ENCODE data around the gene CSRP2. TPM values are rescaled to one million over a fixed set of nuclear protein-coding genes. Genes with fewer than 3 reads are reported as not detected.
A peak's percentile ranks its signal among the peaks of the same experiment; 100 is the strongest.

Gene CSRP2
- total and polyA plus RNA-seq, 2 of the 8 experiments (the other 6 are each of a cell fraction or from before 2014, with no cell fraction given), result 149 to 227 TPM

GRCh38 chr12:76820888-76821482 lies 57.8 kb downstream of the CSRP2 start:
- Histone ChIP-seq H3K36me3 (ENCODE audit: control insufficient read depth in 2 of 4, insufficient read depth in 4 of 4, low read length in 3 of 4) (peaks cover 0 to 18% (median 1%) of the 10 kb centered on the region in 4 experiments; a peak in 3 of 8 replicates), H3K9ac (replicated peaks in 1 of 4; ENCODE audit: extremely low read depth in 1 of 4, low read depth in 3 of 4, low read length in 3 of 4) (no peak overlapping the region), H2AFZ (ENCODE audit: low read length) (no peak overlapping the region), H2BK20ac (ENCODE audit: low read length) (no peak overlapping the region), H4K91ac (replicated peaks; ENCODE audit: insufficient read length, low read length) (no peak overlapping the region), H2BK12ac (ENCODE audit: low read depth, low read length) (no peak overlapping the region), H3K56ac (replicated peaks; ENCODE audit: insufficient read length, low read depth, low read length) (no peak overlapping the region), H3K23ac (ENCODE audit: insufficient read length) (no peak overlapping the region), H2BK15ac (ENCODE audit: low read length) (no peak overlapping the region), H2AK5ac (ENCODE audit: low read depth, low read length) (no peak overlapping the region), H3K18ac (ENCODE audit: extremely low read depth, low read length) (no peak overlapping the region), H3K27me3 (replicated peaks in 1 of 4; ENCODE audit: control insufficient read depth in 3 of 4, extremely low read depth in 1 of 4, insufficient read depth in 3 of 4, low read length in 3 of 4) (no peaks in the 10 kb centered on the region), H3K79me2 (ENCODE audit: control insufficient read depth in 1 of 2, insufficient read depth in 2 of 2, low read length in 2 of 2) (no peaks in the 10 kb centered on the region), H3K27ac (ENCODE audit: low read depth, low read length) (no peak overlapping the region), H2BK5ac (ENCODE audit: low read depth, low read length) (no peak overlapping the region), H3K23me2 (ENCODE audit: low read depth, low read length) (no peaks in the 10 kb centered on the region), H3K4me1 (replicated peaks in 1 of 4; ENCODE audit: control insufficient read depth in 3 of 4, insufficient read depth in 4 of 4, low read length in 3 of 4) (no peaks in the 10 kb centered on the region), H2BK120ac (replicated peaks; ENCODE audit: low read depth, low read length) (no peak overlapping the region), H3K79me1 (ENCODE audit: low read depth, low read length) (no peaks in the 10 kb centered on the region), H4K20me1 (replicated peaks in 1 of 2; ENCODE audit: control insufficient read depth in 1 of 2, insufficient read depth in 2 of 2, low read length in 2 of 2) (no peaks in the 10 kb centered on the region), H4K5ac (ENCODE audit: insufficient read length, low read depth, low read length) (no peak overlapping the region), H4K8ac (ENCODE audit: extremely low read depth, insufficient read depth, low read length) (no peak overlapping the region), H3K4ac (replicated peaks; ENCODE audit: insufficient read length, low read depth, low read length) (no peak overlapping the region), H3K14ac (ENCODE audit: insufficient read length) (no peak overlapping the region), H3K4me3 (ENCODE audit: extremely low read depth in 1 of 4, insufficient read depth in 2 of 4, low read depth in 3 of 4, low read length in 4 of 4) (no peak overlapping the region), H3K9me3 (ENCODE audit: insufficient read depth in 2 of 2, low read depth in 1 of 2, low read length in 1 of 2) (no peaks in the 10 kb centered on the region), H3K4me2 (ENCODE audit: insufficient read depth in 1 of 2, low read depth in 2 of 2, low read length in 2 of 2) (no peak overlapping the region)
- DNase-seq (ENCODE audit: low read depth in 1 of 2, low spot score in 2 of 2) (peak in 1 of 2 experiments; percentile 5), FAIRE-seq (peak; percentile 70)
- TF ChIP-seq YY1 (IDR thresholded peaks at IDR 0.05; ENCODE audit: low read depth, low read length) (no peak), TEAD4 (IDR thresholded peaks at IDR 0.05; ENCODE audit: low read depth, low read length) (peak; percentile 79), KDM1A (IDR thresholded peaks at IDR 0.05; ENCODE audit: borderline replicate concordance, low read length) (no peak), RAD21 (IDR thresholded peaks at IDR 0.05 in 1 of 2, conservative IDR thresholded peaks at IDR 0.05 in 1 of 2; ENCODE audit: low read depth in 2 of 2, low read length in 2 of 2) (peak; percentile 76 to 79)
- TF ChIP-seq, protein P1, sequence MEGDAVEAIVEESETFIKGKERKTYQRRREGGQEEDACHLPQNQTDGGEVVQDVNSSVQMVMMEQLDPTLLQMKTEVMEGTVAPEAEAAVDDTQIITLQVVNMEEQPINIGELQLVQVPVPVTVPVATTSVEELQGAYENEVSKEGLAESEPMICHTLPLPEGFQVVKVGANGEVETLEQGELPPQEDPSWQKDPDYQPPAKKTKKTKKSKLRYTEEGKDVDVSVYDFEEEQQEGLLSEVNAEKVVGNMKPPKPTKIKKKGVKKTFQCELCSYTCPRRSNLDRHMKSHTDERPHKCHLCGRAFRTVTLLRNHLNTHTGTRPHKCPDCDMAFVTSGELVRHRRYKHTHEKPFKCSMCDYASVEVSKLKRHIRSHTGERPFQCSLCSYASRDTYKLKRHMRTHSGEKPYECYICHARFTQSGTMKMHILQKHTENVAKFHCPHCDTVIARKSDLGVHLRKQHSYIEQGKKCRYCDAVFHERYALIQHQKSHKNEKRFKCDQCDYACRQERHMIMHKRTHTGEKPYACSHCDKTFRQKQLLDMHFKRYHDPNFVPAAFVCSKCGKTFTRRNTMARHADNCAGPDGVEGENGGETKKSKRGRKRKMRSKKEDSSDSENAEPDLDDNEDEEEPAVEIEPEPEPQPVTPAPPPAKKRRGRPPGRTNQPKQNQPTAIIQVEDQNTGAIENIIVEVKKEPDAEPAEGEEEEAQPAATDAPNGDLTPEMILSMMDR (IDR thresholded peaks at IDR 0.05; ENCODE audit: control extremely low read depth in 1 of 3, insufficient read depth in 1 of 3, low read depth in 1 of 3, low read length in 3 of 3), result peak; percentile 71 to 74 (median 73)
- ChIA-PET POLR2A (ENCODE audit: partially characterized antibody) (interaction anchor here (0.8 to 1.7 kb wide), 2 partner anchors 13 to 58 kb away, joined by 3 to 4 read pairs; partner anchors contain the start of gene CSRP2), CTCF (ENCODE audit: partially characterized antibody) (interaction anchor here (0.6 to 3.3 kb wide), 23 partner anchors 10 to 199 kb away, joined by 3 to 21 read pairs (median 4); no protein-coding TSS in a partner anchor)
- whole genome bisulfite sequencing, 2 experiments (ENCODE audit: extremely low coverage in 1 of 2, insufficient coverage in 1 of 2, insufficient read length in 1 of 2, insufficient replicate concordance in 2 of 2, low coverage in 1 of 2, low lambda C conversion rate in 2 of 2, missing lambda C conversion rate in 1 of 2), result 54% methylated on average over 2 of the region's 2 CpGs; no CpG with 5 or more reads in 1 of the 2 experiments

All from H1 (cell line).